ENCODE results near the gene RPRD2. TPM values are rescaled to one million over a fixed set of nuclear protein-coding genes. Genes with fewer than 3 reads are reported as not detected.

The RPRD2 gene
- total RNA-seq, 1 experiment from 2014 or later = 12.5 TPM

DNA sequence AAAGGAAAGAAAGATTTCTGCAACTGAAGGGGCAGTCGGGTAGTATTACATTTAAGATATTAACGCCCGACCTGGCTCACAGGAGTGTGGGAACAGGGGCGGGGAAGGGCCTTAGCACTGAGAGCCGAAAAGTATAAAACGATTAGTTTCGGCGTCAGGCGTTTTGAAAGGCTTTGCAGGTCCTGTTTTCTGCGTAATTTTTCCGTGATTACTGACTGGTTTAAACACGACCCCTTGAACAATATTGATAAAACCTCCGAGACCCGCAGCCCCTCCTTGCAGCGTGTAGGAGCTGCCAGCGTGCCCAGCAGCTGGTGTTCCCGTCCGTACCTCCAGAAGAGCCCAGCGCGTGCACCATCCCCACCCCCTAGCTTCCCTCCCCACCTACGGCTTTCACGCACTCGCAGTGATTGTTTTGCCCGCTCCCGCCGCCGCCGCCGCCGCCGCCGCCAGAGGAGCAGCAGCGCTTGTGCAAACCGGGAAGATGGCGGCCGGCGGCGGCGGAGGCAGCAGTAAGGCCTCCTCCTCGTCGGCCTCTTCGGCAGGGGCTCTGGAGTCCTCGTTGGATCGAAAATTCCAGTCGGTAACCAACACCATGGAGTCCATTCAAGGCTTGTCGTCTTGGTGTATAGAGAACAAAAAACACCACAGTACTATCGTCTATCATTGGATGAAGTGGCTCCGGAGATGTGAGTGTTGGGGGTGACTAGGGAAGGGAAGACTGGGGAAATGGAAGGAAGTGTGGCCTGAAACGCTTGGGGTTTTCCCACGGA lies 470 bp downstream of the RPRD2 start:
- intact Hi-C loops (cut with micrococcal nuclease) = loop anchor here (5.0 to 10.0 kb wide), 2 partner anchors 63 to 170 kb away; no protein-coding TSS in a partner anchor
- Histone ChIP-seq H3K4me1 (ENCODE audit: insufficient read depth, low read length) (peaks cover 13% of the 10 kb centered on the region), H2AFZ (ENCODE audit: low read length) (peak overlapping the region; percentile 72), H3K9me3 (ENCODE audit: low read length) (no peaks in the 10 kb centered on the region), H3K4me2 (ENCODE audit: low read length) (peak overlapping the region; percentile 85), H3K27ac (ENCODE audit: low read length) (peak overlapping the region; percentile 85), H3K4me3 (ENCODE audit: low read length) (peak overlapping the region; percentile 97), H3K36me3 (ENCODE audit: low read depth, low read length) (no peaks in the 10 kb centered on the region), H3K9ac (ENCODE audit: low read length) (peak overlapping the region; percentile 90), H3K79me2 (ENCODE audit: low read length) (peaks cover 53% of the 10 kb centered on the region), H3K27me3 (ENCODE audit: low read length) (no peaks in the 10 kb centered on the region), H4K20me1 (ENCODE audit: low read length) (peaks cover 8% of the 10 kb centered on the region), H3F3A (ENCODE audit: low read length, unreplicated experiment) (no peaks in the 10 kb centered on the region), H3K9me2 (replicated peaks; ENCODE audit: low read length) (no peaks in the 10 kb centered on the region)
- CTCF ChIA-PET = no interaction called here
- POLR2A ChIA-PET (ENCODE audit: unreplicated experiment) = interaction anchor here (0.6 to 1.0 kb wide), 6 partner anchors 105 to 427 kb away, joined by 3 to 8 read pairs (median 4); partner anchors contain the start of genes FALEC, GOLPH3L and MCL1
- no TSS peak for BruUV-seq (replicated peaks)
- DNase-seq = peak; percentile 78
- ATAC-seq = peak; percentile 67
- no peak for TF ChIP-seq EZH2 (IDR thresholded peaks at IDR 0.05; ENCODE audit: low read length, unreplicated experiment)
- no peak for TF ChIP-seq EZH2phosphoT487 (IDR thresholded peaks at IDR 0.05; ENCODE audit: borderline replicate concordance, low read length)
- TF ChIP-seq, protein P1, sequence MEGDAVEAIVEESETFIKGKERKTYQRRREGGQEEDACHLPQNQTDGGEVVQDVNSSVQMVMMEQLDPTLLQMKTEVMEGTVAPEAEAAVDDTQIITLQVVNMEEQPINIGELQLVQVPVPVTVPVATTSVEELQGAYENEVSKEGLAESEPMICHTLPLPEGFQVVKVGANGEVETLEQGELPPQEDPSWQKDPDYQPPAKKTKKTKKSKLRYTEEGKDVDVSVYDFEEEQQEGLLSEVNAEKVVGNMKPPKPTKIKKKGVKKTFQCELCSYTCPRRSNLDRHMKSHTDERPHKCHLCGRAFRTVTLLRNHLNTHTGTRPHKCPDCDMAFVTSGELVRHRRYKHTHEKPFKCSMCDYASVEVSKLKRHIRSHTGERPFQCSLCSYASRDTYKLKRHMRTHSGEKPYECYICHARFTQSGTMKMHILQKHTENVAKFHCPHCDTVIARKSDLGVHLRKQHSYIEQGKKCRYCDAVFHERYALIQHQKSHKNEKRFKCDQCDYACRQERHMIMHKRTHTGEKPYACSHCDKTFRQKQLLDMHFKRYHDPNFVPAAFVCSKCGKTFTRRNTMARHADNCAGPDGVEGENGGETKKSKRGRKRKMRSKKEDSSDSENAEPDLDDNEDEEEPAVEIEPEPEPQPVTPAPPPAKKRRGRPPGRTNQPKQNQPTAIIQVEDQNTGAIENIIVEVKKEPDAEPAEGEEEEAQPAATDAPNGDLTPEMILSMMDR (conservative IDR thresholded peaks at IDR 0.05; ENCODE audit: low read depth, low read length) = no peak

DNA sequence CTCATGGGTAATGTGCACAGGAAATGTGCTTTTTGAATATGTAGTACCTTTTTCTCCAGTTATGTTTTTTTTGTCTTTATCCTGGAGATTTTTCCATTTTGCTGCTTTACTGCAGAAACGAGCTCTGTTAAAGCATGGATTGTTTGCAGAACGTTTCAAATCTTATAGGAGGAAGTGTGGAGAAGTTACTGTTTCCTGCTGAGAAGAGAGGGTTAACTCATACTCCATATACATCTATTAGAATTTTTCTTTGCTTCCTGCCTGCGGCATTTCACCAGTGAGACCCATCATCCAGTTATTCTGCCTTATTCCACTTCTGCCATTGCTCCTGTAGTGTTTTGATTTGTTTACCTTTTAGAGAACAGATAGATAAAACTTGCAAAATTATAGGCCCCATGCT lies 2.0 kb downstream of the RPRD2 start:
- Histone ChIP-seq H3K27me3 (ENCODE audit: low read length) (no peaks in the 10 kb centered on the region), H2AFZ (ENCODE audit: low read length) (peak overlapping the region; percentile 72; the same call in 1 of the 2 replicates), H3K27ac (ENCODE audit: low read length) (no peak overlapping the region), H3K9me3 (ENCODE audit: low read length) (no peaks in the 10 kb centered on the region), H3F3A (ENCODE audit: low read length, unreplicated experiment) (no peaks in the 10 kb centered on the region), H3K9ac (ENCODE audit: low read length) (peak overlapping the region; percentile 90), H3K36me3 (ENCODE audit: low read depth, low read length) (no peaks in the 10 kb centered on the region; the same call in 1 of the 2 replicates), H3K4me1 (ENCODE audit: insufficient read depth, low read length) (peaks cover 13% of the 10 kb centered on the region), H3K9me2 (replicated peaks; ENCODE audit: low read length) (no peaks in the 10 kb centered on the region), H4K20me1 (ENCODE audit: low read length) (peaks cover 8% of the 10 kb centered on the region), H3K4me3 (ENCODE audit: low read length) (peak overlapping the region; percentile 97), H3K4me2 (ENCODE audit: low read length) (peak overlapping the region; percentile 85), H3K79me2 (ENCODE audit: low read length) (peaks cover 67% of the 10 kb centered on the region)
- TF ChIP-seq EZH2phosphoT487 (IDR thresholded peaks at IDR 0.05; ENCODE audit: borderline replicate concordance, low read length) (no peak), EZH2 (IDR thresholded peaks at IDR 0.05; ENCODE audit: low read length, unreplicated experiment) (no peak)
- TF ChIP-seq, protein P1 (conservative IDR thresholded peaks at IDR 0.05; ENCODE audit: low read depth, low read length) = no peak
- BruUV-seq (replicated peaks) = no TSS peak
- ChIA-PET POLR2A (ENCODE audit: unreplicated experiment) (interaction anchor here (0.6 kb wide), 1 partner anchor 19 kb away, joined by 5 read pairs; no protein-coding TSS in a partner anchor), CTCF (no interaction called here)
- intact Hi-C loops (cut with micrococcal nuclease) = loop anchor here (5.0 to 10.0 kb wide), 2 partner anchors 61 to 169 kb away; no protein-coding TSS in a partner anchor
- no peak for ATAC-seq
- DNase-seq = peak; percentile 36
